GM19035 (cell line): ENCODE measurements around the gene EPS8L3.

Experiments used
- ATAC-seq: cut with Tn5 transposase; IDR thresholded peaks from one replicate; pipeline ENCODE4 v1.9.1; 2021; ENCODE audit not compliant: unreplicated experiment

EPS8L3 gene

GRCh38 chr1:109739738-109740614 lies 23.7 kb downstream of the EPS8L3 start:
- ATAC-seq, result peak; percentile 92

- no peak for ATAC-seq
Observed at GRCh38 chr1:109733236-109733870, 30.4 kb downstream of the EPS8L3 start.

GRCh38 chr1:109732390-109732881 lies 31.3 kb downstream of the EPS8L3 start:
- no peak for ATAC-seq

GRCh38 chr1:109730666-109731065 lies 33.1 kb downstream of the EPS8L3 start:
- no peak for ATAC-seq

GRCh38 chr1:109728870-109729269 lies 34.9 kb downstream of the EPS8L3 start:
- no peak for ATAC-seq

GRCh38 chr1:109726728-109727373 lies 36.9 kb downstream of the EPS8L3 start:
- ATAC-seq, result no peak

- ATAC-seq, result no peak
Observed at GRCh38 chr1:109726007-109726406, 37.7 kb downstream of the EPS8L3 start.

GRCh38 chr1:109725510-109725909 lies 38.2 kb downstream of the EPS8L3 start:
- ATAC-seq, result no peak

GRCh38 chr1:109724933-109725332 lies 38.8 kb downstream of the EPS8L3 start:
- ATAC-seq, result no peak

GRCh38 chr1:109722908-109723691 lies 40.6 kb downstream of the EPS8L3 start:
- no peak for ATAC-seq

- no peak for ATAC-seq
Observed at GRCh38 chr1:109721971-109722370, 41.8 kb downstream of the EPS8L3 start.

- ATAC-seq, result no peak
Observed at GRCh38 chr1:109721042-109721441, 42.7 kb downstream of the EPS8L3 start.

- ATAC-seq, result no peak
Observed at GRCh38 chr1:109719337-109719837, 44.3 kb downstream of the EPS8L3 start.

GRCh38 chr1:109718495-109718894 lies 45.2 kb downstream of the EPS8L3 start:
- no peak for ATAC-seq

GRCh38 chr1:109717729-109718128 lies 46.0 kb downstream of the EPS8L3 start:
- no peak for ATAC-seq

GRCh38 chr1:109716570-109717090 lies 47.1 kb downstream of the EPS8L3 start:
- ATAC-seq, result no peak

- no peak for ATAC-seq
Observed at GRCh38 chr1:109716121-109716520, 47.6 kb downstream of the EPS8L3 start.

GRCh38 chr1:109714661-109715372 lies 48.9 kb downstream of the EPS8L3 start:
- no peak for ATAC-seq

- ATAC-seq, result no peak
Observed at GRCh38 chr1:109713636-109714035, 50.1 kb downstream of the EPS8L3 start.
